ENCODE measurements around the gene TMEM242. TPM values are rescaled to one million over a fixed set of nuclear protein-coding genes. Genes with fewer than 3 reads are reported as not detected.

TMEM242 gene
- polyA plus RNA-seq, 1 of the 3 experiments (the other 2 are of a cell fraction) = 7.4 TPM

- TF ChIP-seq ZBTB33 (IDR thresholded peaks at IDR 0.05; ENCODE audit: borderline replicate concordance, low read depth) = no peak
Observed at GRCh38 chr6:157270916-157271315, 52.4 kb downstream of the TMEM242 start (continued).

GRCh38 chr6:157270308-157270707 lies 53.0 kb downstream of the TMEM242 start:
- ChIA-PET POLR2A (no interaction called here), CTCF (no interaction called here)
- H2AFZ ChIP-seq (ENCODE audit: low read depth) = no peak overlapping the region
- DNase-seq = no peak
- 50% methylated on average over 1 of the region's 1 CpG for WGBS (ENCODE audit: low lambda C conversion rate)
- no peak overlapping the region for H3K4me3 ChIP-seq (ENCODE audit: low read depth in 2 of 2, low read length in 1 of 2)
- H3K27ac ChIP-seq (ENCODE audit: low read depth in 2 of 2, low read length in 1 of 2) = no peak overlapping the region
- H3K4me2 ChIP-seq = no peak overlapping the region
- no peaks in the 10 kb centered on the region for H4K20me1 ChIP-seq (ENCODE audit: insufficient read depth)
- TF ChIP-seq TEAD4 (IDR thresholded peaks at IDR 0.05; ENCODE audit: borderline replicate concordance, insufficient read depth) (no peak), MXI1 (IDR thresholded peaks at IDR 0.05; ENCODE audit: low read depth, low read length) (no peak), EP300 (IDR thresholded peaks at IDR 0.05; ENCODE audit: borderline replicate concordance in 1 of 2, low read depth in 1 of 2, low read length in 1 of 2) (no peak), RAD21 (IDR thresholded peaks at IDR 0.05; ENCODE audit: low read length) (no peak)
- H3K79me2 ChIP-seq (ENCODE audit: insufficient read depth) = no peaks in the 10 kb centered on the region
- peaks cover 0 to 9% of the 10 kb centered on the region in 2 experiments; a peak in 1 of 4 replicates for H3K4me1 ChIP-seq (ENCODE audit: control insufficient read depth in 1 of 2, insufficient read depth in 2 of 2, low read depth in 1 of 2, low read length in 1 of 2)
- H3F3A ChIP-seq (replicated peaks; ENCODE audit: insufficient read depth) = no peaks in the 10 kb centered on the region
- no peaks in the 10 kb centered on the region for H3K9me3 ChIP-seq
- H3K9me2 ChIP-seq = no peaks in the 10 kb centered on the region
- H3K9ac ChIP-seq = no peak overlapping the region
- H3K36me3 ChIP-seq (replicated peaks in 1 of 2; ENCODE audit: control insufficient read depth in 1 of 2, insufficient read depth in 2 of 2, low read length in 1 of 2) = no peaks in the 10 kb centered on the region
- no peaks in the 10 kb centered on the region for H3K27me3 ChIP-seq (ENCODE audit: insufficient read depth)

GRCh38 chr6:157269261-157269794 lies 54.0 kb downstream of the TMEM242 start:
- peaks cover 0 to 6% of the 10 kb centered on the region in 2 experiments; a peak in 1 of 4 replicates for H3K4me1 ChIP-seq (ENCODE audit: control insufficient read depth in 1 of 2, insufficient read depth in 2 of 2, low read depth in 1 of 2, low read length in 1 of 2)
- no peaks in the 10 kb centered on the region for H3K9me2 ChIP-seq
- no peak overlapping the region for H3K4me3 ChIP-seq (ENCODE audit: low read depth in 2 of 2, low read length in 1 of 2)
- no peaks in the 10 kb centered on the region for H3F3A ChIP-seq (replicated peaks; ENCODE audit: insufficient read depth)
- H3K79me2 ChIP-seq (ENCODE audit: insufficient read depth) = no peaks in the 10 kb centered on the region
- H3K4me2 ChIP-seq = no peak overlapping the region
- no peaks in the 10 kb centered on the region for H3K36me3 ChIP-seq (replicated peaks in 1 of 2; ENCODE audit: control insufficient read depth in 1 of 2, insufficient read depth in 2 of 2, low read length in 1 of 2)
- no peak overlapping the region for H2AFZ ChIP-seq (ENCODE audit: low read depth)
- TF ChIP-seq RXRA (IDR thresholded peaks at IDR 0.05; ENCODE audit: borderline replicate concordance, low read depth) (no peak), USF2 (IDR thresholded peaks at IDR 0.05; ENCODE audit: borderline replicate concordance, low read depth, low read length) (no peak), YY1 (IDR thresholded peaks at IDR 0.05; ENCODE audit: low read depth) (no peak), TAF1 (IDR thresholded peaks at IDR 0.05; ENCODE audit: borderline replicate concordance, low read depth, low read length) (no peak), FOSL2 (IDR thresholded peaks at IDR 0.05; ENCODE audit: borderline replicate concordance, low read depth) (no peak)
- H3K27ac ChIP-seq (ENCODE audit: low read depth in 2 of 2, low read length in 1 of 2) = peak overlapping the region in 1 of 2 experiments; percentile 18; a peak in 1 of 4 replicates
- WGBS (ENCODE audit: low lambda C conversion rate) = 68% methylated on average over 14 of the region's 16 CpGs
- no peaks in the 10 kb centered on the region for H3K9me3 ChIP-seq
- H4K20me1 ChIP-seq (ENCODE audit: insufficient read depth) = no peaks in the 10 kb centered on the region
- no peaks in the 10 kb centered on the region for H3K27me3 ChIP-seq (ENCODE audit: insufficient read depth)
- ChIA-PET POLR2A (interaction anchor here (0.6 kb wide), 1 partner anchor 264 kb away, joined by 3 read pairs; no protein-coding TSS in a partner anchor), CTCF (interaction anchor here (0.6 to 1.8 kb wide), 2 partner anchors 85 to 1569 kb away, joined by 3 to 5 read pairs; no protein-coding TSS in a partner anchor)
- no peak overlapping the region for H3K9ac ChIP-seq
- DNase-seq = no peak
